Tibial nerve (tissue), 4 donors: ENCODE measurements around the gene DNASE1L2.

Experiments used
- CTCF ChIP-seq, 5 experiments: fragments of 200-600 bp in 3 of 5; fragments of 450-650 bp in 2 of 5; sonication (generic) in 3 of 5; IDR thresholded peaks; one replicate each; pipeline ENCODE4 v1.5.1; 2016 to 2019; ENCODE audit warnings: antibody characterized with exemption in 5 of 5, mild to moderate bottlenecking in 3 of 5, moderate library complexity in 2 of 5
- EP300 ChIP-seq, 2 donors: sonication (generic); formaldehyde crosslinking; IDR thresholded peaks; one replicate each; pipeline ENCODE4 v1.6.1; 2017; ENCODE audit warnings: antibody characterized with exemption in 2 of 2, mild to moderate bottlenecking in 1 of 2
- POLR2A ChIP-seq, 2 donors: fragments of 450-650 bp; IDR thresholded peaks; one replicate each; pipeline ENCODE4 v1.6.1; 2017; ENCODE audit warnings: antibody characterized with exemption in 2 of 2, mild to moderate bottlenecking in 2 of 2, moderate library complexity in 2 of 2

- TF ChIP-seq POLR2A (IDR thresholded peaks at IDR 0.05) (no peak), CTCF (IDR thresholded peaks at IDR 0.05) (no peak), EP300 (IDR thresholded peaks at IDR 0.05) (no peak)
Measured at GRCh38 chr16:2243031-2243528, 6.8 kb downstream of the DNASE1L2 start.
